ENCODE measurements around the gene DGLUCY.
"Not testable (repeated sequence)": the region's sequence is repeated elsewhere in the genome, so short reads cannot be mapped to it uniquely, and the experiment has no call there.

Gene DGLUCY

DNA sequence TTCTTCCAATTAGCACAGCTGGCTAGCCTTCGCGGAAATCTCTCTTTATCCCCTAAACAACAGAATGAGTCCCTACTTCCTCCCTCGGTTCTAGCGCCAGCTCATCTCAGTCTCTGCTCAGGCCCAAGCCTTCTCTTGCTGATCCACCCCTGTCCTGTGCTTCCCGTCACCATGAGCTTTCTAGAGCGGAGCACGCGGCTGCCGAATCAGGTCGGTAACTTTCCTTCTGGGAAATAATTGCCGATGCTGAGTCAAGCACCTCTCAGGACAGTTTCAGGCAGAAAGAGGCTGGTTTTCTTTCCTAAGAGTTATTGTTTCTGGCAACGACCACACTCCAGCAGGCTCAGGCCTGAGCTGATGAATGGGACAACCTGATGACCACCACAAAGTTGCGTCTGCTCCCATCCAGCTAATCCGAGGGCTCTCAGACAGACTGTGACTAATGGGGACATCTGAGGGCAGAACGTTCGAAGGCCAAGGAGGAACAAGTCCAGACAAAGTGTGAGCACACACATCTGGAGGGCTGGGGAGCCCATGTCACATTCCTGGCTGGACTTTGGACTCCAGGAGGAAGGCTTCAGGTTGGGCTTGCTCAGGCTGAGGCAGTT lies 144.2 kb downstream of the DGLUCY start:
- no peaks in the 10 kb centered on the region; the same call in 1 of the 2 replicates for H3K9me3 ChIP-seq (ENCODE audit: control insufficient read depth, insufficient read depth, low read depth, low read length)
- peaks cover 17% of the 10 kb centered on the region; the same call in 1 of the 2 replicates for H3K4me1 ChIP-seq (ENCODE audit: control insufficient read depth, insufficient read depth, low read length)
- H3K4me3 ChIP-seq (ENCODE audit: low read depth, low read length), result no peak overlapping the region
- H3K36me3 ChIP-seq (ENCODE audit: control insufficient read depth, insufficient read depth, low read length), result no peaks in the 10 kb centered on the region
- H3K9ac ChIP-seq (ENCODE audit: low read length), result no peak overlapping the region
- no peak overlapping the region for H3K27ac ChIP-seq (ENCODE audit: low read depth, low read length)
- H3K27me3 ChIP-seq (ENCODE audit: control insufficient read depth, insufficient read depth, low read length), result peaks cover 15% of the 10 kb centered on the region

DNA sequence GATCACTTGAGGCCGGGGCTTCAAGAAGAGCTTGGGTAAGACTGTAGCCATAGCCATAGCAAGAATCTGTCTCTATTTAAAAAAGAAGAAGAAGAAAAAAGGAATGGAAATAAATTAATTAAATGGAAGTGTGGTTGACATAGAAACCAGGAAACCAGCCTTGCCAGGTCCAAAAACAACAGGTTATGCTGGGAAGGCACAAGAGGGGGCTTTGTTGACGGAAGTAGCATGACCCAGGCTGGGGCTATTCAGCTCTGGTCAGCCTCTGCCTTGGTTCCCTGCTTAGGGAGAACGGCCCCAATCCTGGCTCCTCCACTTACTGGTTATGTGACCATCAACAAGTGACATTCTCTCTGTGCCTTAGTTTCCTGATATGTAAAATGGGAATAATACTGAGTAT lies 145.0 kb downstream of the DGLUCY start:
- H3K27me3 ChIP-seq (ENCODE audit: control insufficient read depth, insufficient read depth, low read length), result peaks cover 20% of the 10 kb centered on the region
- no peak overlapping the region for H3K27ac ChIP-seq (ENCODE audit: low read depth, low read length)
- no peak overlapping the region for H3K9ac ChIP-seq (ENCODE audit: low read length)
- H3K4me1 ChIP-seq (ENCODE audit: control insufficient read depth, insufficient read depth, low read length), result peaks cover 18% of the 10 kb centered on the region
- no peaks in the 10 kb centered on the region; the same call in 1 of the 2 replicates for H3K9me3 ChIP-seq (ENCODE audit: control insufficient read depth, insufficient read depth, low read depth, low read length)
- no peak overlapping the region for H3K4me3 ChIP-seq (ENCODE audit: low read depth, low read length)
- no peaks in the 10 kb centered on the region for H3K36me3 ChIP-seq (ENCODE audit: control insufficient read depth, insufficient read depth, low read length)

DNA sequence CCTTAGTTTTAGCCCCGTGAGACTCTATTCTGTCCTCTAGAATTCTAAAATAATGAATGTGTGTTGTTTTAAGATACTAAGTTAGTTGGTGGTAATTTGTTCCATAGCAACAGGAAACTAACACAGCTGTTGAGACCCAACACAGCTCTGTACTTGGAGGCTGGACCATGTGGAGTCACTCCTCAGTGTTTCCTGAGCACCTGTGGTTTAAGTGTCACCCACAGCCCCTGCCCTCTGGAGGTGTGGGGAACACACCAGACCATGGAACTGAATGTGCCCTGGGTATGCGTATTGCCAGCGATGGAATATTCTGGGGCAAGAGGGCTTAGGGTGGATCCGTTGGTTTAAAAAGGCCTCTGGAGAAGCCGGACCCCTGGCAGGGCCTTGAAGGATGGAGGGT lies 147.2 kb downstream of the DGLUCY start:
- Histone ChIP-seq H3K27ac (ENCODE audit: low read depth, low read length) (no peak overlapping the region), H3K9ac (ENCODE audit: low read length) (no peak overlapping the region), H3K9me3 (ENCODE audit: control insufficient read depth, insufficient read depth, low read depth, low read length) (no peaks in the 10 kb centered on the region; the same call in 1 of the 2 replicates), H3K27me3 (ENCODE audit: control insufficient read depth, insufficient read depth, low read length) (peaks cover 28% of the 10 kb centered on the region), H3K36me3 (ENCODE audit: control insufficient read depth, insufficient read depth, low read length) (no peaks in the 10 kb centered on the region), H3K4me3 (ENCODE audit: low read depth, low read length) (no peak overlapping the region), H3K4me1 (ENCODE audit: control insufficient read depth, insufficient read depth, low read length) (peaks cover 19% of the 10 kb centered on the region)

DNA sequence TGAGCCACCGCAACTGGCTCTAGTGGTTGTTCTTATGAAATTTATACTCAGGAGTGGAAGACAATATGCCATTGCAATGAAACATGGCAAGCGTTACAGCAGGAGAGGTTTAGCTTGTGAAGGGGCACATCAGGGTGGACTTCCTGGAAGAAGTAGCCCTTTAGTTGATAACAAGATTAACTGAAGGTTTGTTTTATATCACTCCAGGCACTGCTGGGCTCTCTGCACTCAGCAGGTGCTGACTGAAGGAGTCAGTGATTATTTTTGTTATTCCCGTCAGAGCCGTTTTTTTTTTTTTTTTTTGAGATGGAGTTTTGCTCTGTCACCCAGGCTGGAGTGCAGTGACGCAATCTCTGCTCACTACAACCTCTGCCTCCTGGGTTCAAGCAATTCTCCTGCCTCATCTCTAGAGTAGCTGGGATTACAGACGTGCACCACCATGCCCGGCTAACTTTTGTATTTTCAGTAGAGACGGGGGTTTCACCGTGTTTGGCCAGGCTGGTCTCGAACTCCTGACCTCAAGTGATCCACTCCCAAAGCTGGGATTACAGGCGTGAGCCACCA lies 148.2 kb downstream of the DGLUCY start:
- Histone ChIP-seq H3K9ac (ENCODE audit: low read length) (no peak overlapping the region), H3K36me3 (ENCODE audit: control insufficient read depth, insufficient read depth, low read length) (no peaks in the 10 kb centered on the region), H3K27ac (ENCODE audit: low read depth, low read length) (no peak overlapping the region), H3K9me3 (ENCODE audit: control insufficient read depth, insufficient read depth, low read depth, low read length) (no peaks in the 10 kb centered on the region; the same call in 1 of the 2 replicates), H3K4me1 (ENCODE audit: control insufficient read depth, insufficient read depth, low read length) (peaks cover 15% of the 10 kb centered on the region), H3K27me3 (ENCODE audit: control insufficient read depth, insufficient read depth, low read length) (peaks cover 28% of the 10 kb centered on the region), H3K4me3 (ENCODE audit: low read depth, low read length) (no peak overlapping the region)

DNA sequence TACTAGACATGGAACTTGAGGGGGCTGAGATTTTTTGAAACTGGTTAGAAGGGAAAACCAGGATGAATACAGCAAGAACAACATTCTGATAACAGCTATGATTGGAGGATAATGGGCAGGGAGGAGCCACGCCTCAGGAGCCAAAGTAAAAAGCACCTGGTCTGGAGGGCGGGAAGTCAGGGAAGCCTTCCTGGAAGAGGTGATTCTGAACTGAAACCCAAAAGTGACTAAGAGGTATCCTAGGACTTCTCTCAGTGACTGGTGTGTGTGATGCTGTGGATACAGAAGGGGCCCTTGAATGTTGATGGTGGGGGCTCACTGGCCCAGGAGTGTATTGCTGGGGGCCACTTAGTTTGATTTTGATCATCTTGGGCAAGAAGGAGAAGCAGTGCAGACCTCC lies 149.5 kb downstream of the DGLUCY start:
- Histone ChIP-seq H3K9ac (ENCODE audit: low read length) (no peak overlapping the region), H3K4me1 (ENCODE audit: control insufficient read depth, insufficient read depth, low read length) (peaks cover 7% of the 10 kb centered on the region), H3K27me3 (ENCODE audit: control insufficient read depth, insufficient read depth, low read length) (peaks cover 28% of the 10 kb centered on the region), H3K9me3 (ENCODE audit: control insufficient read depth, insufficient read depth, low read depth, low read length) (no peaks in the 10 kb centered on the region; the same call in 1 of the 2 replicates), H3K27ac (ENCODE audit: low read depth, low read length) (no peak overlapping the region), H3K36me3 (ENCODE audit: control insufficient read depth, insufficient read depth, low read length) (no peaks in the 10 kb centered on the region), H3K4me3 (ENCODE audit: low read depth, low read length) (no peak overlapping the region)

DNA sequence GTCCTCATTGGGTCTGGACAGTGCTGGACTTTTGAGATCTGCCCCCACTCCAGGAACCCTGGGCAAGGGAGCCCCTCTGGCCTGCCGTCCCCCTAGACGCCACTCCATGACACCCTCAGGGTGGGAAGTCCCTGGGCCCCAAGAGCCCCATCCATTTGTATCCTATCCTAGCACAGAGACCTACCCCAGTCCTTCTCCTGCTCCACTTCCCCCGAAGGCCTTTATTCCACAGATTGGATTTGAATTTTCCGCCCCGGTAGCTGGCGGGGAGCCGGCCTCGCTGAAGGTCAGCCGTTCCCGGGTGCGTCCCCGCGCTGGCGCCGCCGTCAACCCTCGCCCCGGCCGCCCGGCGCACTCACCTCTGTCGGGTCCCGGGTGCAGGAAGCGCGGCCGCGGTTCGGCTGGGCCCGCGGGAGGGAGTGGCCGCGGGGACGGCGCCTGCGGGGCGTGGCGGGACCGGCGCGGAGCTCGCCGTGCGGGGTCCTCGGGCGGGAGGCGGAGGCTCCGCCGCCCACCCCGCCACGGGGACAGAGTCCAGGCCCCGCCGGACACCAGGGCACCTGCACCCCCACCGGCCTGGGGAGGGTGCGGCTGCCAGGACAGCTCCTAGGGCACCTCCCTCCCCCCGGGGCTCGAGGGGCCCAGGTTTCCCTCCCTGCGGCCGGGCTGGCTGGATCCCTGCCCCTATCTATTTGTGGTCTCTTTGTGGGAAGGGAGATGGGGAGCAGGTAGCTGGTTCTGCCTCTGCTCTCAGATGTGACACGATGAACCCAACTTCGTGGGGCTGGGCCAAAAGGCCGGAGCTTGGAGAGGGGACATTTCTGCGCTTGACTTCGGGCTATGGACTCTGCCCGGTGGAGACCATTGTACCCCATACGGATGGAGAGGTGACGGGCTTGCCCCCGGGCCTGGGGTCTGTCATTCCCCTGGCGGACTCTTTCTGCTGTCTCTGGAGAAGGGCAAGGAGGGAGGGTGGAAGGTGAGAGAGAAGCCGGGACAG lies 150.6 kb downstream of the DGLUCY start:
- no peaks in the 10 kb centered on the region for H3K36me3 ChIP-seq (ENCODE audit: control insufficient read depth, insufficient read depth, low read length)
- no peak overlapping the region for H3K27ac ChIP-seq (ENCODE audit: low read depth, low read length)
- H3K27me3 ChIP-seq (ENCODE audit: control insufficient read depth, insufficient read depth, low read length), result peaks cover 28% of the 10 kb centered on the region
- peaks cover 7% of the 10 kb centered on the region for H3K4me1 ChIP-seq (ENCODE audit: control insufficient read depth, insufficient read depth, low read length)
- no peaks in the 10 kb centered on the region; the same call in 1 of the 2 replicates for H3K9me3 ChIP-seq (ENCODE audit: control insufficient read depth, insufficient read depth, low read depth, low read length)
- peak overlapping the region; percentile 17 for H3K9ac ChIP-seq (ENCODE audit: low read length)
- H3K4me3 ChIP-seq (ENCODE audit: low read depth, low read length), result peak overlapping the region; percentile 69

DNA sequence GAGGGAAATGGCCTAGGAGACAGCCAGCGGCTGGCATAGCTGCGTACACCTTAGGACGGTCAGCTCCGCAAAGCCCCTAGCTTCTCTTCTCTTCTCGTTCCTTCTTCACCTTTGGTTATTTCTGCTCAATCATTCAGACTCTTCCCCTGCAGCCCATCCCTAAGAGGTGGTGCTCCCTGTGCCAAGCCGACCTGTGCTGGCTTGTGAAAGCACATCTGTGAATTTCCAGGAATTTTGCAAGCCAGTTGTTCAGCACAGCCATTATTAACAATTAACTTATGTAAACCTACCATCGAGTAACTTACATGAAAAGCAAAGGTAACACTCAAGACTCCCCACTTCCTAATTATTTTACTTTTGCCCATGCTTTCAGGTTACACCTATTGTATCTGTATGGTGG lies 151.5 kb downstream of the DGLUCY start:
- H3K4me3 ChIP-seq (ENCODE audit: low read depth, low read length), result no peak overlapping the region
- no peak overlapping the region for H3K9ac ChIP-seq (ENCODE audit: low read length)
- no peak overlapping the region for H3K27ac ChIP-seq (ENCODE audit: low read depth, low read length)
- H3K9me3 ChIP-seq (ENCODE audit: control insufficient read depth, insufficient read depth, low read depth, low read length), result no peaks in the 10 kb centered on the region; the same call in 1 of the 2 replicates
- H3K4me1 ChIP-seq (ENCODE audit: control insufficient read depth, insufficient read depth, low read length), result peaks cover 7% of the 10 kb centered on the region
- no peaks in the 10 kb centered on the region for H3K36me3 ChIP-seq (ENCODE audit: control insufficient read depth, insufficient read depth, low read length)
- H3K27me3 ChIP-seq (ENCODE audit: control insufficient read depth, insufficient read depth, low read length), result peaks cover 28% of the 10 kb centered on the region

DNA sequence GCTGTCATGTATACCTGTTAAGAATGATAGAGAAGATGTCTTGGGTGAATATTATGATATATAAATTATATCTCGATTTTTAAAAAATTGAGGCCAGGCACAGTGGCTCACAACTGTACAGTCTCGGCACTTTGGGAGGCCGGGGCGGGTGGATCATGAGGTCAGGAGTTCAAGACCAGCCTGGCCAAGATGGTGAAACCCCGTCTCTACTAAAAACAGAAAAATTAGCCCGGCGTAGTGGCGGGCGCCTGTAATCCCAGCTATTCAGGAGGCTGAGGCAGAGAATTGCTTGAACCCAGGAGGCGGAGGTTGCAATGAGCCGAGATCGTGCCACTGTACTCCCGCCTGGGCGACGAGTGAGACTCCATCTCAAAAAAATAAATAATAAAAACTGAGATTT lies 152.4 kb downstream of the DGLUCY start:
- not testable (repeated sequence) for H3K27ac ChIP-seq (ENCODE audit: low read depth, low read length); H3K4me1 ChIP-seq (ENCODE audit: control insufficient read depth, insufficient read depth, low read length); H3K36me3 ChIP-seq (ENCODE audit: control insufficient read depth, insufficient read depth, low read length); H3K9ac ChIP-seq (ENCODE audit: low read length); H3K4me3 ChIP-seq (ENCODE audit: low read depth, low read length); H3K9me3 ChIP-seq (ENCODE audit: control insufficient read depth, insufficient read depth, low read depth, low read length)
- peaks cover 28% of the 10 kb centered on the region for H3K27me3 ChIP-seq (ENCODE audit: control insufficient read depth, insufficient read depth, low read length)

DNA sequence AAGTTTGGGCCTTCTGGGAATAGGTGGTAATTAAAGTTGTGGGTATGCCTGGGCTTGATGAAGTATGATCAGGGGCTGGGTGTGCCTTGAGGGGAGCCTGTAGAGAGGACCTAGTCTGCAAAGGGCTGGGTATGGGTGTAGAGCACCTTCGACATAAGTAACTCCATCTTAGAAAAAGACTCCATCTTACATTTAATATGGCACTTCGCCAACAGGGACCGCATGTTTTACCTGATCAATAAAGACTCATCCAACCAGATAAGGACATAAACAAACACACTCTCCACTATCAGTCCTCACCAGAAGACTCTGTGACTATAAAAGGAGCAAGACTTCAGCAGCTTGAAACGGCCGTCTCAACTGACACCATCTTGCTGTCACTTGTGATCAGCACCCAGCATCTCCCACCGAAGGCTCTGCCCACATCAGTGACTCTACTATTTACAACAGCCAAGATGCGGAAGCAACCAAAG lies 154.1 kb downstream of the DGLUCY start:
- Histone ChIP-seq H3K27me3 (ENCODE audit: control insufficient read depth, insufficient read depth, low read length) (peaks cover 28% of the 10 kb centered on the region), H3K9ac (ENCODE audit: low read length) (no peak overlapping the region), H3K9me3 (ENCODE audit: control insufficient read depth, insufficient read depth, low read depth, low read length) (no peaks in the 10 kb centered on the region), H3K4me3 (ENCODE audit: low read depth, low read length) (no peak overlapping the region), H3K4me1 (ENCODE audit: control insufficient read depth, insufficient read depth, low read length) (peaks cover 7% of the 10 kb centered on the region), H3K36me3 (ENCODE audit: control insufficient read depth, insufficient read depth, low read length) (peaks cover 10% of the 10 kb centered on the region), H3K27ac (ENCODE audit: low read depth, low read length) (no peak overlapping the region)

DNA sequence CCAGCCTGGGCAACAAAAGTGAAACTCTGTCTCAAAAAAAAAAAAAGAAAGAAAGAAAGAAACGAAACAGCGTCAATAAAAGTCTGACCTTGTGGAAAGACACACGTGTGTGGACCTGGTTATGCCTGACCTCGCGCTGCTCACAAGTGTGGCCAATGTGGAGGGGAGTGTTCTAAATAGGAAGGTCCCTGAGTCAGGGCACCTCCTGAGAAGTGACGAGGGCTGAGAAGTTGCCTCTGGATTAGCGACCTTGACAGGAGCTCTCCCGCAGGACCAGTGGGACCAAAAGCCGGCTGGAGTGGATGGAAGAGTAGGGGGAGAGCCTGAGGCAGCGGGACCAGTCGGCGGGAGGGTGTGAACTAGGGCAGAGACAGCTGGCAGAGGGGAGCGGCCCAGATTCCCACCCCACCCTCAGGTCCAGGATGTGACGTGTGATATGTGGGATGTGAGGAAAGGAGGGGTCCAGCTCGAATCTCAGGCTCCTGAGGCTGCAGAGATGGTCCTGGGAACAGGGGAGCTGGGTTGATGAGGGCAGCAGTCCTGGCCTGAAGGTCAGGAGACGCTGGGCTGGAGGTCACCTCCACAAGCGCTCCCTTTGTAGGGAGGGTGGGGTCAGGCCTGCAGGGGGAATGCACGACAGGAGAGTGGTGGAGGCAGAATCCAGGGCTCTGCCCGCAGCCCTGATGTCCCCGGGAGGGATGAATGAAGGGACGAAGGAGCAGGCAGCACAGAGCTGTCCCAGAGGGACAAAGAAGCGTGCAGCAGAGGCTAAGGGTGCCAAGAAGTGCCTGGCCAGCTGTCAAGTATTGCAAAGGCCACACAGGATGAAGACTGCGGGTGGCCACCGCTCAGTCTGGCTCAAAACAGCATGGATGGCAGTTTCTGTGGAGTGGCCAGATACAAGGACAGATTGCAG lies 155.5 kb downstream of the DGLUCY start:
- H3K36me3 ChIP-seq (ENCODE audit: control insufficient read depth, insufficient read depth, low read length), result peaks cover 17% of the 10 kb centered on the region

More for the DNA sequence above, 155.5 kb downstream of the DGLUCY start:
- Histone ChIP-seq H3K9ac (ENCODE audit: low read length) (no peak overlapping the region), H3K27ac (ENCODE audit: low read depth, low read length) (no peak overlapping the region), H3K9me3 (ENCODE audit: control insufficient read depth, insufficient read depth, low read depth, low read length) (no peaks in the 10 kb centered on the region), H3K27me3 (ENCODE audit: control insufficient read depth, insufficient read depth, low read length) (peaks cover 14% of the 10 kb centered on the region), H3K4me3 (ENCODE audit: low read depth, low read length) (no peak overlapping the region), H3K4me1 (ENCODE audit: control insufficient read depth, insufficient read depth, low read length) (no peaks in the 10 kb centered on the region)
